Stimulated activated CD8-positive, alpha-beta memory T cell treated with anti-CD3 and anti-CD28 coated beads, Interleukin-4, amount 100 ng/mL, for 24 hours (primary cell): ENCODE data around the gene CHRNE.
A peak's percentile ranks its signal among the peaks of the same experiment; 100 is the strongest.
"Not testable (repeated sequence)": the region's sequence is repeated elsewhere in the genome, so short reads cannot be mapped to it uniquely, and the experiment has no call there.

Source experiments
- DNase-seq: peaks from one replicate; pipeline ENCODE4 v3.0.0-alpha.2; 2020; ENCODE audit warnings: low read depth

The CHRNE gene

DNA sequence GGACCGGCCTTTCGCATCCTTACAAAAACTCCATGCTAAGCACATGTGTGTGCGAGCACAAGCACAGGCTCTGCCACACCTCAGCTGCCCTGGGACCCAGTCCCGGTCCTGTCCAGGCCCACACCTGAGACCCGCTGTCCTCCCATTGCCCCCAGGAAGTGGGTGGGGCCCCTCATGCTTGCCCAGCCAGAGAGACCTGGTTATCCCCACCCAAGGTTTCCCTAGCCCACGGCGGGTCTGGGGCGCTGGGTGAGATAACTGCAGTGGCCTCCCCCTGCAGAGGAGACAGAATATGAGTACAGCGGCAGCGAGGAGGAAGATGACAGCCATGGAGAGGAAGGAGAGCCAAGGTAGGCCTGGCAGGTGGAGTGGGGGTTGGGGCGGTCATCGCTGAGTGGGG is 16.1 kb downstream of the CHRNE start:
- no peak for DNase-seq

DNA sequence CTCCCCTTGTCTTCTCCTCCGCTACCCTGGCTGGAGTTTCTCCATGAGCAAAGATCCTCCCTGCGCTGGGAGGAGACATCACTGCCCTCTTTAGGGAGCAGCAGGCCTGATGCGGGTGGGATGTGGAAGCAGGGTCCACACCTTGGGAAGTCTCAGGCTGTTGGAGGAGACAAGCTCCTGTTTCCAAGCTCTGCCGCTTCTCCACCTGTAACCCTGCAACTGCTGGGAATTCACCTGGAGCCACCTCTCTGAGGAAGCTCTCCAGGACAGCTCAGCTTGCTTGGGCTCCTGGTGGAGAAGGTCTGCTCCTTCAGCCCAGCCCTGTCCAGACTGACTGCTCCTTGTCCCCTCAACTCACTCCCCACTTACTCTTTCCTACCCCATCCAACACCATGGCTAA is 18.4 kb downstream of the CHRNE start:
- no peak for DNase-seq

DNA sequence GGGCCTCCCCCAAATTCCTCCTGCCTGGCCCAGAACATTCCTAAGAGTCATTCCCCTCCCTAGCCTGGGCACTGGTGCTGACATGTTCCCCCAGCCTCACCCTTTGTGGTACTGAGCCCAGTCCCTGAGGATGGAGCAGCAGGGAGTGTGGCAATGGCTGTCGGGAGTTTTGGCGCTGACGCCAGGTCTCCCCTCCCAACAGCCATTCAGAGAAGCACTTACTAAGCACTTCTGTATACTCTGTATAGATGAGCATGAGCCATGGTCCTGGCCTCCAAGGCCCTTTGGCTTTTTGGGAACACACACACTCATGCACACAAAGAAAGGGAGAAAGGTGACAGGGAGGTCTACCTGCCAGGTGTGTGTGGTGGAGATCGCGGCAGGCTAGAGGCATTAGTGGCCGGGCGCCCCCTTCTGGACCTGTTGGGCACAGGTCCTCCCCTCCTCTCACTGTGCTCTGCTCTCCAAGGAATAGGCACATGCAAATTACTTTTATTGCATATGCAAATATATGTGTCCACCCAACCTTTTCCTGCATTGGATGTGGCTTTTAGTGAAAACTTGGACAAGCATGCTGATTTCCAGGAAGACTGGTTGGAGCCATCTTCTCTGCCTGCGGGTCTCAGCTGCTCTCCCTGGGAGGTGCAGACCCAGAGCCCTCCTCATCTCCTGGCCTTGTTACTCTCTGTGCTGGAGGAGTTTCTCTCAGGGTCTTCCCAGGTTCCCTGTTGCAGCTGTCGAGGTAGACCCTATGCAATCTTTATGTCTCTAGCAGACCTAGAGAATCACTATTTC is 20.9 kb downstream of the CHRNE start:
- DNase-seq: peak; percentile 47

DNA sequence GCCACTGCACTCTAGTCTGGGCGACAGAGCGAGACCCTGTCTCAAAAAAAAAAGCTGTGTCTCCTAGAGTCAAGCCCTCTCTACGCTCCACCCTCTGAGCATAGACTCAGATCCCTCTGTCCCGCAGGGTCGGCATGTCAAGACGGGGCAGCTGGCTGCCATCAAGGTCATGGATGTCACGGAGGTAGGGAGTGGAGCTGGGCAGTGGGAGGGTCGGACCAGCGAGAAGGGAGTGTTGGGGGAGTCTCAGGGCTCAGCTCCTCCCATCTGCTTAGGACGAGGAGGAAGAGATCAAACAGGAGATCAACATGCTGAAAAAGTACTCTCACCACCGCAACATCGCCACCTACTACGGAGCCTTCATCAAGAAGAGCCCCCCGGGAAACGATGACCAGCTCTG is 22.0 kb downstream of the CHRNE start:
- no peak for DNase-seq

DNA sequence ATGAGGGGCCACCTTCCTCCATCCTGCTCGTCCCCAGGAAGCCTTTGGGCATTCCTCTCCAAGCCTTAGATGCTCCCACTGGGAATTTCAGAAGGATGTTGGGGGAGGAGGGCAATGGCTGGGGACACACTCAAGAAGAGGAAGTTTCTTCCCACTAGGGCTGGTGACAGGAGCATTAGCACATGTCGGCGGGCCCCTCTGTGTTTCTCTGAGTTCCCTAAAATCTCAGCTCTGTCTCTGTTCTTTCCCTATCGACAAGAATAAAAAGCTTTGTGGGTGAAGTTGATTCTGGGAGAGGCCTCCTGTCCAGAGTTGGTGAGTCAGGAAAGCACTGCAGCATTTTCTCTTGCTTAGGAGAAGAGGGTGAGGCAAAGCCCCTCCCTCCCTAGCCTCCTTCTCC is 23.3 kb downstream of the CHRNE start:
- DNase-seq: no peak

DNA sequence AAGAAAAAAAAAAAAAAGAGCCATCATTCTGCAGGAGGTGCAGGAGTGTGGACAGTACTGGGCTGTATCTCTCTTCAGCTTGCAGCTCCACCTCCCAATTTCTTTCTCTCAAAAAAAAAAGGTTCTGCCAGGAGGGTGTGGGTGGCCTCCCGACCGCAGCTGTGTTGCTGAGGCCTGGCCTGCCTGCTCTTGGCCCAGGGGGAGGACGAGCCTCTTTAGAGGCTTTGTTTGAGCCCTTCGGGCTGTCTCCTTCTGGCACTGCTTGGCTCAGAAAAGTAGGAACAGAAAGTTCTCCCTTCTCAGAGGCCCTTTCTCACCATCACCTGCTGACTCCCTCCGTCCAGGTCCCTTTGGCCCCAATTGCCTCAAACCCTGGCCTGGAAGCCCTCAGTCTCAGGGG is 25.8 kb downstream of the CHRNE start:
- DNase-seq: no peak

DNA sequence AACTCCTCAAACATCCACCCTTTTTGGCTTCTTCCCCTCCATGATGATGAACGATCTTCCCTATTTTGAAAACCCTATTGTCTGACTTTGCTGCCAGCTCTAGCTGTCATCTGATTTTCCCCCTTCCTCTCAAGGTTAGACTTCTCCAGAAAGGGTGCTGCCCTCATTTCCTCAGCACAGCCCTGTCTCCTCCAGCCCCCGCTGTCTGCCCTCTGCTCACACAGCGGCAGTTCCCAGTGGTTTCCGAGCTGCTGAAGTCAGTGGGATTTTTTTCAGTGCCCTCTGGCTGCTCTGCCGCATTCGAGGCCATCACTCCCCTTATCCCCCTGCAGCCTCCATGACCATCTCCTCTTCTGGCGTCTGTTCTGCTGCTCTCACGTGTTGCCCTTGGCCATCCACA is 30.1 kb downstream of the CHRNE start:
- no peak for DNase-seq

DNA sequence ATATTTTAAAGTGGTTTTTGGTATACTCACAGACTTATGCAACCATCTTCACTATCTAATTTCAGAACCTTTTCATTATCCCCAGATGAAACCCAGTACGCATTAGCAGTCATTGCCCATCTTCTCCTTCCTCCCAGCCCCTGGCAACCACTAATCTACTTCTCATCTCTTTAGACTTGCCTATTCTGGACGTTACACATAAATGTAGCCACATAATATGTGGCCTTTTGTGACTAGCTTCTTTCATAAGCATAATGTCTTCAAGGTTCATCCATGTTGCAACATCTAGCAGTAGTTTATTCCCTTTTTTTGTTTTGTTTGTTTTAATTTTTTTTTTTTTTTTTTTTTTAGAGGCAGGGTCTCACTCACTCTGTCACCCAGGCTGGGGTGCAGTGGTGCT is 32.0 kb downstream of the CHRNE start:
- DNase-seq: no peak

DNA sequence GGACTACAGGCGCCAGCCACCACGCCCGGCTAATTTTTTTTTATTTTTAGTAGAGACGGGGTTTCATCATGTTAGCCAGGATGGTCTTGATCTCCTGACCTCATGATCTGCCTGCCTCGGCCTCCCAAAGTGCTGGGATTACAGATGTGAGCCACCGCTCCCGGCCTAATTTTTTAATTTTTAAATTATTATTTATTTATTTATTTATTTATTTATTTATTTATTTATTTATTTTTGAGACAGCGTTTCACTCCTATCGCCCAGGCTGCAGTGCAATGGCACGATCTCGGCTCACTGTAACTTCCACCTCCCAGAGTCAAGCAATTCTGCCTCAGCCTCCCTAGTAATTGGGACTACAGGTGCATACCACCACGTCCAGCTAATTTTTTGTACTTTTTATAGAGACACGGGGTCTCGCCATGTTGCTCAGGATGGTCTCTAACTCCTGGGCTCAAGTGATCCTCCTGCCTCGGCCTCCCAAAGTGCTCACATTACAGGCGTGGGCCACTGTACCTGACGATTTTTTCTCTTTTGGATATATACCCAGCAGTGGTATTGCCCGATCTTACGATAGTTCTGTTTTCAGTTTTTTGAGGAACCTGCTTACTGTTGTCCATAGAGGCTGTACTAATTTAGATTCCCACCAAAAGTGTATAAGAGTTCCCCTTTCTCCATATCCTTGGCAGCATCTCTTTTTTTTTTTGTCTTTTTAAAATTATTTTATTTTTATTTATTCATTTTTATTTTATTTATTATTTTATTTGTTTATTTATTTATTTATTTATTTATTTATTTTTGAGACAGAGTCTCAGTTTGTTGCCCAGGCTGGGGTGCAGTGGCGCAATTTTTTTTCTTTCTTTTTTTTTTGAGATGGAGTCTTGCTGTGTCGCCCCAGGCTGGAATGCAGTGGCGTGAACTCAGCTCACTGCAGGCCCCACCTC is 33.6 kb downstream of the CHRNE start:
- not testable (repeated sequence) for DNase-seq

DNA sequence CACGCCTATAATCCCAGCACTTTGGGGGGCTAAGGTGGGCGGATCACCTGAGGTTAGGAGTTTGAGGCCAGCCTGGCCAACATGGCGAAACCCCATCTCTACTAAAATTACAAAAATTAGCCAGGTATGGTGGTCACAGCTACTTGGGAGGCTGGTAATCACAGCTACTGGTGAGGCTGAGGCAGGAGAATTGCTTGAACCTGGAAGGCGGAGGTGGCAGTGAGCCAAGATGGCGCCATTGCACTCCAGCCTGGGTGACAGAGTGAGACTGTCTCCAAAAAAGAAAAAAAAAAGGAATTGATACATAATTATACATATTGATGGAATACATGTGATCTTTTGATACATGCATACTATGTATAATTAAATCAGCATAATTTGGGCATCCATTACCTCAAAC is 35.4 kb downstream of the CHRNE start:
- DNase-seq: not testable (repeated sequence)

DNA sequence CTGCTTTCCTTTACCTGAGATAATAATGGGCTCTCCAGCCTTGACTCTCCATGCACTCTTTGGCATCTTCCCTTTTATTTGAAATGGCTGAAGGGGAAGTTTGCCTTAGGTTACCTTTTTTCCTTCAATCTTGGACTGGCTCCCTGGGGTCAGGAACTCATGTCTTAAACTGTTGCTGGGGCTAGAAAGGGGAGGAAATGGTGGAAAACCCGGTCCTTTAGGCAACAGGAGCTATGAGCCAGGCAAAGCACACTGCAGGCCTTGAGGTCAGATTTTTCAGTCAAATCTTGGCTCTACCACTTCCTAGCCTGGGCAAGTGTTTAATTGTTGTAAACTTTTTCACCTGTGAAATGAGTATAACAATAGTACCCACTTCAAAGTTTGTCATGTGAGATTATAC is 39.6 kb downstream of the CHRNE start:
- DNase-seq: no peak

DNA sequence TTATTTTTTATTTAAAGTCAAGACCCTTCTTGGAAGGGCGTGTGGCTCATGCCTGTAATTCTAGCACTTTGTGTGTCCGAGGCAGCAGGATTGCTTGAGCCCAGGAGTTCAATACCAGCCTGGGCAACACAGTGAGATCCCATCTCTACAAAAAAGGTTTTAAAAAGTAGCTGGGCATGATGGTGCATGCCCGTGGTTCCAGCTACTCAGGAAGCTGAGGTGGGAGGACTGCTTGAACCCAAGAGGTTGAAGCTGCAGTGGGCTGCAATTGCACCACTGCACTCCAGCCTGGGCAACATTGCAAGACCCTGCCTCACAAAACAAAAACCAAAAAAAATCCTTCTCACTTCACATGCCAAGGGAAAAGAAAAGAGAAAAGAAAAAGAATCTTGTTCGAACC is 40.2 kb downstream of the CHRNE start:
- no peak for DNase-seq

DNA sequence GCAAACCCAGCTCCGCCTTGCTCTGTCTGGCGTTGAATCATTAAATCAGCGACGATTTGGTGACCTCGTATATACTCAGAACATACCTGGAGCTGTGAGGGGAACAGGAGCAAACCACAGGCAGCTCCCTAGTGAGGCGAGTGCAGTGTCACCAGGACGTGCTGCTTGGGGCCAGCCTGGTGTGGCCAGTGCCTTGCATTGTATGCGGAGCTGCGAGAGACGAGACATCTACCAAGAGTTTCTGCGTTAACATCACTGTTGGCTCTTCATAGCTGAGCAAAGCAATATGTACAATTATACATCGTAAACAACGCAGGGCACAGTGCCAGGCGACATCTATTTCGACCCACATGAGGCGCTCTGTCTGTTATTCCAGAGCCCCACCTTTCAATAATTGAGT is 41.8 kb downstream of the CHRNE start:
- no peak for DNase-seq

DNA sequence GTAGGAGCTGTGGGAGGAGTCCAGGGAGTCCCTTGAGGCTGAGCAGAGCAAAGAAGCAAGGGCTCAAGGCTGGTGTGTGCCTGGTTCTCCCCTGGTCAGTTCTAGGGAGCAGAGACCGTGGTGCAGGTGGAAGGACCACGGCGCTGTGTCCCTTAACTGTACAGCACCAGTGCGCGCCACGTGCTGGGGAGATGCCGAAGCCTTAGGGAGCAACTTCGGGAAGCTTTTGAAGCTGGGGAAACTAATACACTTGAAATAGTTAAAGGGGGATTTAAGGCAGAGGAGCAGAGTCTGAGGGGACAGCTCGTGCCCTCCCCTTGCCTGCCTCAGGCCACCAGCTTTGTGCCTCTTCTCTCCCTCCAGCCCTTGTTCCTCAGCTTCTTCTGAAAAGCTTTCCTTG is 42.2 kb downstream of the CHRNE start:
- no peak for DNase-seq

DNA sequence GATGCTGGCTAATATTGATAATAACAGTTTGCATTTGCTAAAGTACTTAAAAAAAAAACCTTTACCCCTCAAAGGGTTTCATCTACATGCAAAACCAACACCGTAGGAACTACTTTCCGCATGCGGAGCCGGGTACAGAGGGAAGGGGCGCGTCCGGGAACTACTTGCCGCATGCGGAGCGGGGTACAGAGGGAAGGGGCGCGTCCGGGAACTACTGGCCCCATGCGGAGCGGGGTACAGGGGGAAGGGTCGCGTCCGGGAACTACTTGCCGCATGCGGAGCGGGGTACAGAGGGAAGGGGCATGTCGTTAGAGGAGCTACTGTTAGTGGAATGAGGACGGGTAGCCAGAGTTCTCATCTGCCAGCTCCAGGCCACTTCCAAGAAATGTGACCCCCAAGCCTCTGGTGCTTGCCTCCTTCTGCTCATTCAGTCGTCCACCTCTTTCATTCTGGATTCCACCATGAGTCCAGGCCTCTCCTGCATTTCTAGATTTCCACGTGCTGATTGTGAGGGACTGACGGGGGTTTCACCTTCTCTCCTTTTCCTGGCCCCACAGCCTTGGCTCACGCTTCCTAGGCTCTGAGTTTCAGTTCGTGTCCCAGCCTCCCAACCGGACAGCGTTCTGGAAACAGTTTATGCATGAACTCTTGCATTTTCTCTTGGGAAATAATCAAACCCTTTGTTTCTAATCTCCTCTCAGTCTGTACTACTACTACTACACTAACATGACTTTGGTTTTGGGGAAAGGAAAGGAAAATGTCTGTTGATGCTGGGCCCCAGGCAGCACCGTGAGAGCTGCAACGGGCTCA is 42.9 kb downstream of the CHRNE start:
- no peak for DNase-seq

DNA sequence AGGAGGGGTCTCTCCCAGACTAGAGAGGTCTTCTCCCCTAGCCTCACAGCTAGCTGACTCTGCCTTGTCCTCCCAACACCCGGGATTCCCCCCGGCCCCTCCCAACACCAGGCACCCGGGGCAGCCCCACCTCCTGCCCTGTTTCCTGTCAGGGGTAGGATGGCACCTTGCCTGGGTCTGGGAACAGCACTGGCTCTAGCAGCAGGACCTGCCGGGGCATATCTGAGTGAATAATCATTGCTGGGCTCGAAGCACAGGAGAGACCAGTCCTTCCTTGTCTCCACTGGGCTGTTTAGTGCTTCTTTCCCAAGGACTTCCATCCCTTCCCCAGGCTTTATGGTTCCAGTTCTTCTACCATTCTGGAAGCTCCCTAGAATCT is 44.0 kb downstream of the CHRNE start:
- DNase-seq: no peak

DNA sequence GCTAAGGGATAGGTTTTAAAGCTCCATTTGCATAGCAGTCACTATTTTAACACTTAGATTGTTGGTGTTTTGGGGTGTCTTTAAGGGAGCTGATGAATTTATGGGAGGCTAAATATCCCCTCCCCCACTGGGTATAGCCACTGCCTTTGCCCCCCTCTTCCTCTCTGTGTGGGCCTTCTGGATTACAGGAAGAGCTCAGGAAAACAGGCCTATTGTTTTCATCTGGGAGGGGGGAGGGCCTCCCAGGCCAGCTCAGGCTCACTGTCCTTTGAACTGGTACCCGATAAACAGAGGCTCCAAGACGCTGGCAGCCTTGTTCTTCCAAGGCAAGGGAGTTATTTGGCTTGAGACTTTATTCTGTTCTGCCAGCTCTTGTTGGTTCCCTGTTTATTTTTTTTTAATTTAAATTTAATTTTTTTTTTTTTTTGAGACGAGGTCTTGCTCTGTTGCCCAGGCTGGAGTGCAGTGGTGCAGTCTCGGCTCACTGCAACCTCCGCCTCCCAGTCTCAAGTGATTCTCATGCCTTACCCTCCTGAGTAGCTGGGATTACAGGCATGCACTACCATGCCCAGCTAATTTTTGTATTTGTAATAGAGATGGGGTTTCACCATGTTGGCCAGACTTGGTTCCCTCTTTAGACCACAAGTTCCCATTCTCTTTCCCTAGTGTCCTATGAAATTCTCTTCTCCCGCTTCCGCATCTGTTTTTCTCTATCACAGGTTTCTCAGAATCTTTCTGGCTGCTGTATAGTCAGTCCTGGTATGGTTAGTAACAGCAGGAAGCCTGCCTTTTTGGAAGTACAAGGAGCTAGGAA is 44.6 kb downstream of the CHRNE start:
- DNase-seq: no peak

DNA sequence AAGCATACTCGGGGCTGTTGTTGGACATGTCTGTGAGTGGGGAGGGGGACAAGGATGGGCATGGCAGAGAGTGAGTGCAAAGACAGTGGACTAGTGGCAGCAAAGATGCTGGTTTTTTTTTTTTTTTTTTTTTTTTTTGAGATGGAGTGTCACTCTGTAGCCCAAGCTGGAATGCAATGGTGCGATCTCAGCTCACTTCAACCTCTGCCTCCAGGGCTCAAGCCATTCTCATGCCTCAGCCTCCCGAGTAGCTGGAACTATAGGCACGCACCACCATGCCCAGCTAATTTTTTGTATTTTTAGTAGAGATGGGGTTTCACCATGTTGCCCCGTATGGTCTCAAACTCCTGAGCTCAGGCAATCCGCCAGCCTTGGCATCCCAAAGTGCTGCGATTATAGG is 45.6 kb downstream of the CHRNE start:
- DNase-seq: not testable (repeated sequence)

DNA sequence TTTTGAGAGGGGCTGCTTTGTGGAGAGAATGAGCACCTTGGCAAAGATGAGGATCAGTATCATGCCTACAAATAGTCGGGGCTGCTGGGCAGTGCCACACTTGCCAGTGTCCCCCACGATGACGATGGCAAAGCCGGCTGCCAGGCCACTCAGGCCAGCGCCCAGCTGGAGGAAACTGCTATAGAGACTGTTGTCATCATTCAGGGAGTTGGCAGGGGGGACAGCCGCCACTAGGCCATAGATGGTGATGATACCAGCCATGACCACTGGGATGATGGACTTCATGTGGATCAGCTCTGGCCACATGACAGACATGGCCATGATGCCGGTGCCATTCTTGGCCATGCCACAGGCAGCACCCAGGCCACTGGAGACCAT is 46.0 kb downstream of the CHRNE start:
- DNase-seq: no peak

DNA sequence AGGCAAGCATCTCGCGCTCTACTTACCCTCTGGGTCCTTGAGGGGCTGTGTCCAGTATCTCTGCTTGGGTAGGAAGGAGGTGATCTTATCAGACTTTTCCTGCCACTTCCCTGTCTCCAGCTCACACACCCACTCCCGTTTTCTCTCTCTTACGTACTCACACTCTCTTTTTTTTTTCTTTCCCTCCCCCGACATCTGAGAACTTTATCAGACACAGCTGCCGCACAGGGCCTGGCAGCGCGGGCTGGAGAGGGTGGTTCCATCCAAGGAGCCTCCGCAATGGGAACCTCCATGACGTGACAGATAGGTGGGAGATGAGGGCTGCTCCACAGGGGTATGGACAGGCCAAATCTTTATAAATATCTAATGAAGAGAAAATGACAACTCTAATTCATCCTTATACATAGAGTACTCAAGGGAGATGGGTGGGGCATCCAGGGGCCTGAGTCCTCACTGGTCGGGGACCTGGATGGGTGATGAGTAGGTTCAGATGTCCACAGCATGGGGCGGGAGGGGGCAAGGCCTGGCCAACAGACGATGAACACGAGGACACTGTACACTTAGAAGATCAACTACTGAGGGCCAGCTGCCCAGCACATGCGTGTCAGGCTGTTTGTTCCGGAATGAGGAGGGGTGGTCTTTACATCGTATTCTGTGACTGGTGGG is 46.5 kb downstream of the CHRNE start:
- DNase-seq: no peak

DNA sequence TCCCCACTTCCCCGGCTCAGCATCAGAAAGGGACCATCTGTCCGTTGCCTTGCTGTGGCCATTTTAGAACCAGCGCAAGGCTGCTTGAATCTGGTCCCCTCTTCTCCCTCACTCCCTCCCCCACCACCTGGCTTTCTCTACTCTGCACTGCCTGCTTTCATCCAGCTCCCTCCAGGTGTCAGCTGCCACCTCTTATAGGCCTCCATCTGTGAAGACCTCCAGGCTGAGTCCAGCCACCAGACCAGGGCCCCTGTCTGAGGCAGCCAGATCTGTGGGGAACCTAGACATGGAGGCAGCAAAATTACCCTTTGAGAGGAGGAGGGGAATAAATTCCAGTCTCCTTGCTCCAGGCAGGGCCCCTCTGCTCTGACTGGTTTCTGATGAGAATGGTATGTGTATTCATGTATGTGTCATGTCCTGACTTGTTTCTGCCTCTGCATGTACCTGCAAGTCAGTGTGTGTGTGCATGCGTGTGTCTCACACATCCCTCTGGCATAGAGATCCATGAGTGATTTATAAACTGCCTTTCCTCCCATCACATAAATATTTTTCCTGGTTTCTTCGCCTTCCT is 48.7 kb downstream of the CHRNE start:
- DNase-seq: no peak
